Measurements from ENCODE around the gene PTX4.

PTX4 gene

DNA sequence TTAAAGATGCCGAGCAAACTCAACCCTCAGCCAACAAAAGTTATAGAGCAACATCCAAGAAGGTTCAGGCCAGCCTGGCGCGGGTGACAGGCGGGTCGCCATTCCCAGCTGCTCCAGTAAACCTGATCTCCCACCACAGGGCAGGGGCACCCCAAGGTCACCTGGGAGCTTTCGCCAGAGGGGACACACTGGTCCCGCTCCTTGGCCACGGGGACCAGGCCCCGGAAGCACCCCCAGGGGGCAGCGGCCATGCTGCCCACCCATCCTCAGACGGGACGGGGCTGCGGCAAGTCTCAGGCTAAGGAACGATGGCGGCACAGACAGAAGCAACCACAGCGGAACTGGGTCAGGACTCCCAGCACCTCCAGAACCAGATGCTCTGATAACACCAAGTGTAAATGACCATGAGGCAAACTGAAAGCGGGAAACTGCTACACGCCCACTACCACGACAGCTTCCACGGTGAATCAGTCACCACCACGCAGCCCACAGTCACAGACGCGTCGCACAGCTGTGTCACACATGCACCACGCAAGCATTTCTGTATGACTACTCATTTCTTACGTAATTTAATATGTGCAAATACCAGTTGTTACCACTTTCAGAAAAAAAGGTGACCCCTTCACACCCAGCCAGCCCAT is 30.3 kb downstream of the PTX4 start:
- no peak for DNase-seq

DNA sequence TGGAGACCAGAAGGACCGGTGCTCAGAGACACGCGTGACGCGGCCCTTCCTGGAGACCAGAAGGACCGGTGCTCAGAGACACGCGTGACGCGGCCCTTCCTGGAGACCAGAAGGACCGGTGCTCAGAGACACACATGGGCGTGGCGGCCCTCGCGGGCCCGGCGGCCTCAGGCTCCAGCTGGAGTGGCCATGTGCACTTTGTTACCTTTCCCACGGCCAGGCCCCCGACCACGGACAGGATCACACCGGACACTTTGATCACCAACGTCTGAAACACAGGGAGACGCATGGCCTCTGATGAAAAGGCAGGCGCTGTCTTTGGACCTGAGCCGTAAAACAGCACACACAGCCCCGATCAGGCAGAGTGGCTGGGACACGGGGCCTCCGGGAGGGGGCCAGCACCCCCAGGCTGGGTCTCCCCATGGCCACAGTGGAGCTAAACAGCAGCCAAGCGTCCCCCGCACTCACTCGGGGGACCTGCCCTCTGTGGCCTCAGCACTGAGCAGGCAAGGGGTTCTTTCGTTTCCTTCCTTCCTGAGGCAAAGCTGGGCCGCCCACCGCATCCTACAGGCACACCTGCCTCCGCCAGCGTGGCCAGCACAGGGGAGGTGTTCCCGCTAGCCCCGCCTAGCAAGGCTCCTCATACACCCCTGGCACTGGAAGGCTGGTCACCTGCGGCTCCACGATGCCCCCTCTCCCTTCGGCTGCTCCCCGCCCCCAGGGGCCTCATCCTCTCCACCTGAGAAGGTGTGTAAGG is 31.1 kb downstream of the PTX4 start:
- no peak for DNase-seq

DNA sequence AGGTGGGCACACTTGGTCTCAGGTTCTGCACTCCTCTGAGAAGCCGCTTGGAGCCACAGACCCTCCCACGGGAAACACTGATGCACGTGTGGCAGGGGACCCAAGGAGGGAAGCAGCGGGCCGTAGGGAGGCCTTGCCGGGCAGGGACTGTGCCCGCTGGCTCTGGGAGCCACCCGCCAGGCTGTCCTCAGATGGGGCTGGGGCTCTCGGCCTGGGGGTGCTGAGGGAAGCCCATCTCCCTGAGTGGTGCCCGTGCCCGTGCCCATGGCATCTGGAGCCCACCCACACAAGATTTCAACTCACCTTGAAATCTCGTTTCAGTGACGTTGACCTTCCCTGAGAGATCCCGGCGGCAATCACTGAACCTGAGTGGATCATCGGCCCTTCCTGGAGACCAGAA is 31.8 kb downstream of the PTX4 start:
- no peak for DNase-seq

- no peak for DNase-seq
These were observed 33.3 kb downstream of the PTX4 start for GRCh38 chr16:1455190-1456171.

GRCh38 chr16:1454561-1454960 is 34.2 kb downstream of the PTX4 start:
- no peak for DNase-seq

- no peak for DNase-seq
These were observed 35.4 kb downstream of the PTX4 start for GRCh38 chr16:1453316-1453715.

DNA sequence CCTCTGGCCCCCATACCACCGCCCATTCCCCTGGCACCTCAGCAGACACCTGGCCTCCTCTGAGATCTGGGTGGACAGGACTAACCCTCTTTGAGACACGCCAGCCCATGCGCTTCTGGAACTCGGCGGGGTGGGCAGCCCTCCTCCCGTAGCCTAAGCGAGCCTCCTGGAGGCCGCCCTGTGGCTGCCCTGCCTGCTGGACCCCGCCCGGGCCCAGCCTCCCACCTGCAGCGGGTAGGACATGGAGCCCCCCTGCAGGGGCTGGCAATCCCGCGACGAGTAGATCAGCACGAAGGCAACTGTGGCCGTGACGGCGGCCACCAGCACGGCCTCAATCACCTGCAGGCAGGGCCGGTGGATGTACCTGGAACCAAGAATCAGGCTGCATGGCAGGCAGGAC is 36.2 kb downstream of the PTX4 start:
- no peak for DNase-seq

DNA sequence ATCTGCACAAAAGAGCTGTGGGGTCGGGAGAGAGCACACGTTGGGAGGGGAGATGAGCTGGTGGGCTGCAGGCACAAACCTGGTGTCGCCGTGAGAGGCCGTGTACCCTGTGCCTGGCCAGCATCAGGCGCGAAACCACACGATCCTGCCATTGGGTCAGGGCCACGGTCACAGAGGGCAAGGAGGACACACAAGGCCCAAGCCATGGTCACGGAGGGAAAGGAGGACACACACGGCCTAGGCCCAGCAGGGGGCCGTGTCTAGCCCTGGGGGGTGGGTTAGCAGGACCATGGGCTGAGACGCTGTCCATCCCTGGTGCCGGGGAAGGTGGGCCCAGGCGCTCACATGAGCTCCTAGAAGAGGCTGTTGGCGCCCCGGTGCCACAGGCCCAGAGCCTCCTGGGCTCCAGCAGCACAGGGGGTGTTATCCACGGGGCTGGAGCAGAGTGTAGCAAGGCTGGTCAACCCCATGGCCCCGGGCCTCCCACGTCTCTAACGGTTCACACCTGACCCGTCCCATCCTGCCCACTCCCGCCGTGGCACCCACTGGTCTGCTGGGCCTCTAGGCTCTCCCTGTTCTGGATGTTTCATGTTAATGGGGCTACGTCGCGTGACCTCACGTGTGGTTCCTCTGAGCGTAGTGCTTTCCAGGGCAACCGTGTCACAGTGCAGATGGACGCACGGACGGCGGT is 36.9 kb downstream of the PTX4 start:
- DNase-seq = no peak

DNA sequence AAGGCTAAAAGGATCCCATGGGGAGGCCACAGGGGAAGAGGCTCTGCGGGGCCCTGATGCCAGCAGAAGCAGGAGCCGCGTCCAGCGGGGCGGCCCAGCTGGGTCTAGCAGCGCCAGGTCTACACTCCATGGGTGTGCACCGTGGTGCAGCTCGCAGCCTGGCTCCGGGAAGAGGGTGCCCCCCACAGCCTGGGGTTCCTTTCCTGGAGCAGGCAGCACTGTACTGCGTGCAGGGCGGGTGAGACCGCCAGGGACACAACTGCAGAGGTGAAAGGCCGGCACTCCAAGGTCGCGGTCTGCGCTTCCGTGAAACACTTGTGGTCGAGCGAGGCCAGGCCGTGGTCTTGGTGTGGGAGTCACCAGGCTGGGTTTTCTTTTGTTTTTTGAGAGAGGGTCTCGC is 37.9 kb downstream of the PTX4 start:
- no peak for DNase-seq

DNA sequence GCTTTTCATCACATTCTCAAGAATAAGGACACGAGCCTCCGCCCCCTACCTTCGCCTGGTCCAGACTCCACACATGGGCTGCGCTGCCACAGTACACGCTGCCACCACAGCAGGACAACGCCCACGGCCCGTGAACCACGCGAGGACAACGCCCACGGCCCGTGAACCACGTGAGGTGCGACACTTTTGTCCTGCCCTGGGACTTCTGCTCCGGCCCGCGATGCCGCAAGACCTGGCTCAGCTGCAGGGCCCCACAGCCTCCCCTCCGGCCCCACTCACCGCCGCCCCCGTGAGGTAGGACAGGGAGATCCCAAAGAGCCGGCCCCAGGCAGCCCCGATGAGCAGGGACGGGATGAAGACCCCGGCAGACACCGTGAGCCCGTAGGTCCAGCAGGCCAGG is 38.5 kb downstream of the PTX4 start:
- DNase-seq = no peak

- no peak for DNase-seq
These were observed 39.4 kb downstream of the PTX4 start for GRCh38 chr16:1449201-1449788.

GRCh38 chr16:1448536-1449116 is 40.1 kb downstream of the PTX4 start:
- DNase-seq = no peak

- DNase-seq = no peak
These were observed 40.8 kb downstream of the PTX4 start for GRCh38 chr16:1447965-1448364.

DNA sequence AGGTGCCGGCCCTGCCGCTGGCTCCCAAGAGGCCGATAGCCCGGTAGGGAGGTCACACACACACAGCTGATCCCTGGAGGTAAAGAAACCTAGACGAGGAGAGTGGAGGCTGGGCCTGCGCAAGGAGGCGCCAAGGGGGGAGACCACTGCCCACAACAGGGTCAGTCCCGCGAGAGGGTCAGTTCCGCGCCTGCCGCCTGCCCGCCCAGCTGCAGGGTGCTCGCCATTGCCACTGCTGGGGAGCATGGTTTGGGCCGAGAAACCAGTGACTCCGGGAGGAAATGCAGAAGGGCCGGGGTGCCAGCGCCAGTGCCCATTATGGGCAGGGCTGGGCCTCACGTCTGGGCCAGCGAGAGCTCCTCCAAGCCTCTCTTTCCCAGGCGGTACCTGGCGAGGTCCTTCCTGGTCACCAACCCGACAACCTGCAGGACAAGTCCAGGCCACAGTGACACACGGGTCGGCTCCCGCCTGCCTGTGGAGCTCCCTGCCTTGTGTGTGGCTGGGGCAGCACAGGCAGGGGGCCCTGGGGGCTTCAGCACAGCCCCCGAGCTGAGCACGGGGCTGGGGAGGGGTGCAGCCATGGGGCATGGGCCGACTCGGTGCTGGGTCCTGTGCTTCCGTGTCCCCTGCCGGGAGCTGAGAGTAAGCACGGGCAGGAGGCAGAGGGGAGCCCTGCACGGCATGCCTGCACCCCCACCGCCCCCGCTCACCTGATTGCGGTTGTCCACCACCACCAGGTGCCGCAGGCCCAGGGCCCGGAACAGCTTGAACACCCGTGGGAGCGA is 42.3 kb downstream of the PTX4 start:
- DNase-seq = no peak

GRCh38 chr16:1445518-1446203 is 43.1 kb downstream of the PTX4 start:
- no peak for DNase-seq

- no peak for DNase-seq
These were observed 43.8 kb downstream of the PTX4 start for GRCh38 chr16:1444730-1445517.

GRCh38 chr16:1443980-1444729 is 44.6 kb downstream of the PTX4 start, which contains the start of gene CCDC154:
Gene CCDC154 (minus strand): TSS chr16:1444556. CDS start chr16:1444322, 234 bp downstream.
- DNase-seq = no peak

GRCh38 chr16:1443403-1443973 is 45.3 kb downstream of the PTX4 start:
- DNase-seq = no peak

GRCh38 chr16:1442697-1443096 is 46.0 kb downstream of the PTX4 start:
- DNase-seq = no peak

All from NCI-H1092 (cell line).